GM21515 (cell line): ENCODE measurements around the gene SLC7A9.

Experiments
- ATAC-seq: cut with Tn5 transposase; IDR thresholded peaks from one replicate; pipeline ENCODE4 v1.9.1; 2021; ENCODE audit not compliant: unreplicated experiment

SLC7A9 gene

DNA sequence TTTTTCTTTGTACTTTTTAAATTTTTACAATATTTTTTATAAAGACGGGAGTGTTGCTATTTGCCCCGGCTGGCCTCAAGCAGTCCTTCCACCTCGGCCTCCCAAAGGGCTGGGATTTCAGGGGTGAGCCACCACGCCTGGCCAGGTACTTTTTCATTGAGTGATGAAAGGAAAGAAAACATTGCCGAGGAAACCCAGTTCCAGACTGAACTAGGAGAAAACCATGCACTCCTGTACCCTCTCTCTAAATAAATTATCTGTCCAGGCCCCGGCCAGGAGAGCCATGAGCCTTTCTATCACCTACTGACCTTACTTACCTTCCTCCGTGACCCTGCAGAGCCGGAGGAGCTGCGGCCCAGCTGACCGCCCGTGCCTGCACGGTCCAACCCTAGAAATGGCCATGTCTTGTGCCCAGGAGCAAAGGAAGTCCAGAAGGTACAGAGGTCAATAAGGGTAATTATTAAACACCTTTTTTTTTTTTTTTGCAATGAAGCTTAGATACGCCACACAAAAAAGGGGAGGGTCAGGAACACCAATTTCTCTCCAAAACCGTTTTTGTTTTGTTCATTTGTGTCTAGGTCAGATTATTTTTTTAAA lies at the start of gene SLC7A9:
SLC7A9 (minus strand) TSS at position 399 of the 597 bp plus-strand sequence. CDS start 1,233 bp downstream, outside the sequence.
- ATAC-seq, result no peak

DNA sequence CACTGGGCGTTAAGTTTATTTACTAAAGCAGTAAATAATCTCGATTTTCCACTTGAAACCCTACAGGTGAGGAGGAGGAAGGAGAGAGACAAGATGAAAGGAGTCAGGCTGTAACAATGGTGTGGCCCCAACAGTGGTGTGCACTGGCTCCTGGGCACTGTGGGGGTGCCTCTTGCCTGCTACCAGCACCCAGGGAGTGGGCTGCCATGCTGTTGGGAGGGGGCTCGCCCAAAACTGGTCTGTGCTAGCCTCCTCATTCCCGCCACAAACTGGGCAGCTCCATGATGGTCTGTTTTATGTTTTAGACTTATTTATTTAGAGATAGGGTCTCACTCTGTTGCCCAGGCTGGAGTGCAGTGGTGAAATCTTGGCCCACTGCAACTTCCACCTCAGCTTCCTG lies 49.8 kb upstream of the SLC7A9 start:
- ATAC-seq, result no peak

DNA sequence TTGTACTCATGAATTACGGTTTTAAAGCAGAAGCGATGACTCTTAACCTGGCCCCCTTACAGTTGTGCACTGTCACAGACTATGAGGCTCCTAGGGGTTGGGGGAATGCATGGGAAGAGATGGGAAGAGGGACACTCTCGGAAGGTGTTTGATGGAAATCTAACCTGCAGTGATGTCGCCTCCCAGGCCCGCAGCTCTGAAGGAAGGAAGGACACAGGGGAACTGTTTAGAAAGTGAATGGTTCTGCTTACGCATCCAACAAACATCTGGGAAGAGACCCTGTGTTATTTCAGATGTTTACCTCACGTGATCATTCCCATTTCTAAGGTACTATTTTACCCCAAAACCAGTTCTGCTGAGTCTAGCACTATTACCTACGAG lies 48.0 kb upstream of the SLC7A9 start:
- no peak for ATAC-seq

DNA sequence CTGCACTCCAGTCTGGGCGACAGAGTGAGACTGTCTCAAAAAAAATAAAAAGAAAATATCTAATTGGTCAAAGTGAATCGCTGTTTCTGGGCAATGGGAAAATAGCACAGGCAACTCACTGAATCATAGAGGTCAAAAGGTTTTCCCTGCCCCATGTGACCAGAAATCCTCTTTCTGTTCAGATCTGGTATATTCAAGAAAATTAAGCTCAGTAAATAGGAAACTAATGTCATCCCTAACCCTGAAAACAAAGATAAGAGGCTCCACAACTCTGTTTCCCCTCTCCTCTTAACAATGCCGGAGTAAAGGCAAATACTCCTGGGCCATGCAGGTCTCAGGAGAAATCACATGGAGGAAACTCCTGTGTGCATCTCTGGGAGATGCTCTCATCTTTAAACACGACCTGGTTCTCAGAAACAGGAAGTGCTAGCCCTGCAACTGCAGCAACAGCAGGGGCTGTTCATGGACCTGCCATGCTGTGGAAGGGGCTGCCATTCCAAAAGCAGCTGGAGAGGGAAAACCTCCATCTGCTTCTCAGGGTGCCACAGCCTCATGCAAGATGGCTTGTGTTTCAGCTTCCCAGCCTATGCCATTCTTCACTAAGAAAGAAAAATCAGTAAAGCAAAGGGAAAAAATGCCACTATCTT lies 47.5 kb upstream of the SLC7A9 start:
- ATAC-seq, result no peak

DNA sequence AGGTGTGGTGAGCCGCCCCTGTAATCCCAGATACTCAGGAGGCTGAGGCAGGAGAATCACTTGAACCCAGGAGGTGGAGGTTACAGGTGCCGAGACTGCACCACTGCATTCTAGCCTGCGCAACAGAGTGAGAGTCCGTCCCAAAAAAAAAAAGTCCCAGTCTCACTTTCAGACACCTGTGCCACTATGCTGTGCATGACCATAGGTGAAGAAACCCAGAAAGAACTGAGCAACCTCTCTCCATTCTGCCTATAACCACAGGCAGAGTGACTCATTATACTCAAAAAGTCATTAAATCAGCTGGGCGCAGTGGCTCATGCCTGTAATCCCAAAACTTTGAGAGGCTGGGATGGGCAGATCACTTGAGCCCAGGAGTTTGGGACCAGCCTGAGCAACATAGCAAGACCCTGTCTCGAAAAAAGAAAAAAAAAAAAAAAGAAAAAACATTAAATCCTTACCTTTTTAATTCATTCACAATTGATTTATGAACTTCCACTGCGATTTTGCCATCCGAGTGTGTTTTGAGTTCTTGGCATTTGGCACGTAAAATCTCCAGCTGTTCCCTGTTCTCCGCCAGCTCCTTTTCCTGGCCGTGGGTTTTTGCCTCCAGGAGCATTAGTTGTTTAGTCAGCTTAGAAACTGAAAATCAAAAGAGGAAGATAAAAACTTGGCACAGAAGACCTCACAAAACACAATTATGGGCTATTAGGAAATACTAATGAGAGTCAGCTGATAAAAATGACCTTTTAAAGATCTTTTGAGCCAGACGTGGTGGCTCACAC lies 45.5 kb upstream of the SLC7A9 start:
- ATAC-seq, result no peak

DNA sequence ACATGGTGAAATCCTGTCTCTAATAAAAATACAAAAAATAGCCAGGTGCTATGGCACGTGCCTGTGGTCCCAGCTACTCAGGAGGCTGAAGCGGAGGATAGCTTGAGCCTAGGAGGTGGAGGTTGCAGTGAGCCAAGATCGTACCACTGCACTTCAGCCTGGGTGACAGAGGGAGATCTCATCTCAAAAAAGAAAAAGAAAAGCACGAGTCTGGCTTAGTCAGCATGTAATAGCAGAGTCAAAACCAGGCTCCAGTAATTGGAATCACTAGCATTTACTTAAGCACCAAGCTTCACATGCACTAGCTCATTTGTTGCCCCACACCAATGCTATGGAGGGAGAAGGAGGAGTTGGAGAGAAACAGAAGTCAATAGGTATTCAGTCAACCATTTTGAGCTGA lies 41.9 kb upstream of the SLC7A9 start:
- no peak for ATAC-seq

DNA sequence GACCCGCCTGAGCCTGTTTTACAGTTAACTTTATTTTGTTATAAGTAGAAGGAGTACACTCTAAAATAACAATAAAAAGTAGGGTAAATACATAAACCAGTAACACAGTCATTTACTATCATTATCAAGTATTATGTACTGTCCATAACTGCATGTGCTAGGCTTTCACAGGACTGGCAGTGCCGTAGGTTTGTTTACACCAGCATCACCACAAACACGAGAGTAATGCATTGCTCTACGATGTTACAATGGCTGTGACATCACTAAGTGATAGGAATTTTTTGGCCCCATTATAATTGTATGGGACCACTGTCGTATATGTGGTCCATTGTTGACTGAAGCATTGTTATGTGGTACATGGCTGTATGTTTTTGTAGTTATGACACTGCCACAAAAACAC lies 41.3 kb upstream of the SLC7A9 start:
- no peak for ATAC-seq

DNA sequence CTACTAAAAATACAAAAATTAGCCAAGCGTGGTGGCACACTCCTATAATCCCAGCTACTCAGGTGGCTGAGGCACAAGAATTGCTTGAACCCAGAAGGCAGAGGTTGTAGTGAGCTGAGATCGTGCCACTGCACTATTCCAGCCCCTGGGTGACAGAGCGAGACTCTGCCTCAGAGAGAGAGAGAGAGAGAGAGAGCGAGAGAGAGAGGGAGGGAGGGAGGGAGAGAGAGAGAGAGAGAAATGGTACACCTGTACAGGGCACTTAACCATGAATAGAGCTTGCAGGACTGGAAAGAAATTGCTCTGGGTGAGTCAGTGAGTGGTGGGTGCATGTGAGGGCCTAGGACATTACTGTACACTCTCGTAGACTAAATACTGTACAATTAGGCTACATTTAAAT lies 40.5 kb upstream of the SLC7A9 start:
- no peak for ATAC-seq

DNA sequence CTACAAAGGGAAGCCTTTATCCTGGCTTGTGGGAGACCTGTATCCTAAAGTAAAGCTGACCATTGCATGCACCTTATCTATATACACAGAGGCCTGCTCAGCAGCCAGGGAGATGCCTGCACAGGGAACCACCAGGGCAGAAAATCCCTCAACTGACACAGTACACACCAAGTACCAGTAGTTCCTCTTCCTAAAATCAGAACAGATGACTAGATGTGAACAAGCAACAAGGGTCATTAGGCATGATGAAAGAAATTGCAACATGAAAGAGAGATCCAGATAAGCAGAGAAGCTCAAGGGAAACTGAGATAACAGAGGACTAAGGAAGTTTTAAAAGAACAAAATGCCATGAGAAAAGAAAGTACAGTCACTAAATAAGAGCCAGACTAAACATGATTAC lies 39.7 kb upstream of the SLC7A9 start:
- no peak for ATAC-seq

DNA sequence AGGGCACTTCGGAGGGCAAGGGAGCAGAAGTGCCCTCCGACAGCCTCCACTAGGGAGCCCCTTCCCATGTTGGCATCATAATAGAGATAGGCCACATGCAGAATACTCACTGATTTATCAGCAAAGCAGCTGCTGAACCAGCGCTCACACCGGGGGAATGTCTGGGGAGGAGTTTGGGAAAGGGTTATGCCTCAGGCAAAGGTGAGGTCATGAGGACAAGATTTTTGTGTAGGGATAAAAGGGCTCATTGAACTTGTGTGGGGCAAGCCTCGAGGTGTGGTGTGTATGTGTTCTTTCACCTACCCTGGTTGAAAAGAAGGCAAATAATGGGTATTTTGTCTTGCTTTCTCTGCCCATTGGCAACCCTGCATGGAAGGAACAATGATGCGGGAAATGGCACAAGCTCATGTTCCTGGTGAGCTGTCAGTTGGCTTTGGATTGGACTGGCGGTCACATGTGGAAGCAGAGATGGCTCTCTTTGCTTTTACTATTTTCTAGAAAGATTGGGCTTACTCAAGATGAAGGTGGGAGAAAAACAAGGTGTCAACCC lies 39.1 kb upstream of the SLC7A9 start:
- no peak for ATAC-seq

DNA sequence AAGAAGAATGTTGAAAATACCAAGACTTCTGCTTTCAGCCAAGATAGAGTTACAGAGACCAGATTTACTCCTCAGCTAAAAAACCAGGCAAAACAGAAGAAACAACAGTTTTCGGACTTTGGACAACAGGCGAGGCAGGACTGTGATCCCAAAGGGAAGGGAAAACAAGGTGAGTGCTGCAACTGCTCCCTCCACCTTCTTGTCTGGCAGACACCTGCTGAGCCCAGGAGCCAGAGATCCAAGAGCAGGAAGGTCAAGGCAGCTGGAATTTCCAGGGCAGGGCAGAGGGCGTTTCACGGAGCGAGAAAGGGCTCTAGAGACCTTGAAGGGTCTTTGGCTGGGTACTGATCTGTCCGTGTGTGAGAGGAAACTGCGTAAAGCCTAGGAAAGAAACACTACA lies 32.9 kb upstream of the SLC7A9 start:
- ATAC-seq, result no peak

DNA sequence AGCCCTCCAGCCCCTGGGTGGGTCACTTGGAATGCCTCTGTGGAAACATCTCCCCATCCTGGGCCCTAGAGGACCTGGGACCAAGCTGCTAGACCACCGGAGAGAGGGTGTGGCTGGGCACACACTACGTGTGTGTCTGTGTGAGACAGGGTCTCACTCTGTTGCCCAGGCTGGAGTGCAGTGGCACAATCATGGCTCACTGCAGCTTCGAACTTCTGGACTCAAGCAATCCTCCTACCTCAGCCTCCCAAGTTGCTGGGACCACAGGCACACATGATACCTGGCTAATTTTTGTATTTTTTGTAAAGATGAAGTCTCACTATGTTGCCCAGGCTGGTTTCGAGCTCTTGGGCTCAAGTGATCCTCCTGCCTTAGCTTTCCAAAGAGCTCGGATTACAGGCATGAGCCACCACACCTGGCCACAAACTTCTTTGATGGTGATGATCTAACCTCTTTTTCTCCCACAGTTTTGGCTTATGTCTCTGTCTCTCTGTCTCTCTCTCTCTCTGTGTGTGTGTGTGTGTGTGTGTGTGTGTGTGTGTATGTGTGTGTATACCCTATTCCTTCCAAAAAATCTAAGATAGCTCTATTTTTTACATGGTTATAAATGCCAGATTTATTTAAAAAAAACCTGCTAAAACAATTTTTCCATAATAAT lies 32.1 kb upstream of the SLC7A9 start:
- no peak for ATAC-seq

DNA sequence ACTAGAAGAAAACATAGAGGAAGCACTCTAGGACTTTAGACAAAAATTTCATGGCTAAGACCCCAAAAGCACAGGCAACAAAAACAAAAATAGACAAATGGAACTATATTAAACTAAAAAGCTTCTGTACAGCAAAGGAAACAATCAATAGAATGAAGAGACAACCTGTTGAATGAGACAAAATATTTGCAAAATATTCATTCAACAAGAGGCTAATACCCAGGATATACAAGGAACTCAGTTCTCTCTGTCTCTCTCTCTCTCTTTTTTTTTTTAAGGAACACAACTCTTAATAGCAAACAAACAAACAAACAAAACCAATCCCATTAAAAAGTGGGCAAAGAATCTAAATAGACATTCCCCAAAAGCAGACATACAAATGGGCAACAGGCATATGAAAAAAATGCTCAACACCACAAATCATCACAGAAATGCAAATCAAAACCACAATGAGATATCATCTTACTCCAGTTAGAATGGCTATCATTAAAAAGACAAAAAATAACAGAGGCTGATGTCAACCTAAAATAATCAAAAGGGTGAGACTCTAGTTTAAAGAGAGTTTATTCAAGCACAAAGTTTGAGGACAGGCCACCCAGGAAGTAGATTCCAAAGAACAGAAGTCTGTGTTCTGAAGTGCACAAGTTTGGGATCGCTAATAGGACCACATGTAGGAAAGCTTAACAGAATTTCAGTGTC lies 27.1 kb upstream of the SLC7A9 start:
- ATAC-seq, result no peak

DNA sequence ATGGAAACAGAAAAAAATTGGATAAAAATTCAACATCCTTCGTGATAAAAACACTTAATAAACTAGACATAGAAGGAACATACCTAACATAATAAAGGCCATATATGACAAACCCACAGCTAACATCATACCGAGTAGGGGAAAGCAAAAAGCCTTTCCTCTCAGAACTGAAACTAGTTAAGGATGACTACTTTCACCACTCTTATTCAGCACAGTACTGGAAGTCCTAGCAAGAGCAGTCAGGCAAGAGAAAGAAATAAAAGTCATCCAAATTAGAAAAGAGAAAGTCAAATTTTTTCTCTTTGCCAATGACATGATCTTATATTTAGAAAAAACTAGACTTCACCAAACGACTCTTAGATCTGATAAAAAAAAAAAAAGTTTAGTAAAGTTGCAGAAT lies 25.8 kb upstream of the SLC7A9 start:
- no peak for ATAC-seq

DNA sequence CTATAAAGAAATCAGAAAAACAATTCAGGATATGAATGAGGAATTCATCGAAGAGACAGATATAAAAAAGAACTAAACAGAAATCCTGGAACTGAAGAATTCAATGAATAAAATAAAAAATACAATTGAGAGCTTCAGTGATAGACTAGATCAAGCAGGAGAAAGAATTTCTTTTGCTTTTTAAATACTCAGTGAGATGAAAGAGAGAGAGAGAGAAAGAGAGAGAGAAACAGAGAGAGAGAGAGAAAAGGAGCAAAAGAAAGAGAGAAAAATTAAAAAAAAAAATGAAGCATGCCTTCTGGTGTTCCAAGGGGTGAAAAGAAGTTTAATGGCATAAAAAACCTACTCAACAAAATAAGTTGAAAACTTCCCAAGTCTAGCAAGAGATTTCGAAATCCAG lies 22.0 kb upstream of the SLC7A9 start:
- no peak for ATAC-seq

DNA sequence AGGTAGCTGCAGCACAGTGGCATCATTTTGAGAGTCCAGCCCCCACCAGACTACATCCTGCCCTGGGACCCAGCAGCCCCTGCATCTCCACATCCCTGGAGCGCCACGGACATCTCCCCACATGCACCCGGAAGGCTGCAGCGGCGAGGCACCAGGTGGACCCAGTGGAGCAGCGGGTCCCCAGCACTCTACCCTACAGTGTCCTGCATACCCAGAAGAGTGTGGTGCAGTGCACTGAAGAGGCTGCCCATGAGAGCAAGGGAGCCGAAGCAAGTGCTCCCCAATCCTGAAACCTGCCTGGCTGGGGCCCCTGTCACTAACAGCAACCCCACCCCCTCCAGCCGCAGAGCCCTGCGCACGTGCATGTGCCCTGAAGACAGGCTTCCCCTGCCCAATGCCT lies 21.3 kb upstream of the SLC7A9 start:
- no peak for ATAC-seq

DNA sequence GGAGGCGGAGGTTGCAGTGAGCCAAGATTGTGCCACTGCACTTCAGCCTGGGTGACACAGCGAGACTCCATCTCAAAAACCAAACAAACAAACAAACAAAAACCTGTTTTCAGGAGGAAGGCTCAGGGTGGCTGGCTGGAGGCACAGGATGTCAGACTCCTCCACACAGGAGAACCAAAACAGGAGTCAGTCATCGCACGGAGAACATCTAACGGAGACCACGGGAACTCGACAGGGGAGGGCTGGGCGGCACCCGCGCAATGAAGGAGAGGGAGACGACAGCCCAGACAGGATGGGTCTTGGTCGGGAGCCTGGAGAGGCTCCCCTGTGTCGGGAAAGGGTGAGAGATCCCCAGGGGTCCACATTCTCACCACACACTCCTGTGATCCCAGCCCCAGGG lies 20.8 kb upstream of the SLC7A9 start:
- no peak for ATAC-seq

DNA sequence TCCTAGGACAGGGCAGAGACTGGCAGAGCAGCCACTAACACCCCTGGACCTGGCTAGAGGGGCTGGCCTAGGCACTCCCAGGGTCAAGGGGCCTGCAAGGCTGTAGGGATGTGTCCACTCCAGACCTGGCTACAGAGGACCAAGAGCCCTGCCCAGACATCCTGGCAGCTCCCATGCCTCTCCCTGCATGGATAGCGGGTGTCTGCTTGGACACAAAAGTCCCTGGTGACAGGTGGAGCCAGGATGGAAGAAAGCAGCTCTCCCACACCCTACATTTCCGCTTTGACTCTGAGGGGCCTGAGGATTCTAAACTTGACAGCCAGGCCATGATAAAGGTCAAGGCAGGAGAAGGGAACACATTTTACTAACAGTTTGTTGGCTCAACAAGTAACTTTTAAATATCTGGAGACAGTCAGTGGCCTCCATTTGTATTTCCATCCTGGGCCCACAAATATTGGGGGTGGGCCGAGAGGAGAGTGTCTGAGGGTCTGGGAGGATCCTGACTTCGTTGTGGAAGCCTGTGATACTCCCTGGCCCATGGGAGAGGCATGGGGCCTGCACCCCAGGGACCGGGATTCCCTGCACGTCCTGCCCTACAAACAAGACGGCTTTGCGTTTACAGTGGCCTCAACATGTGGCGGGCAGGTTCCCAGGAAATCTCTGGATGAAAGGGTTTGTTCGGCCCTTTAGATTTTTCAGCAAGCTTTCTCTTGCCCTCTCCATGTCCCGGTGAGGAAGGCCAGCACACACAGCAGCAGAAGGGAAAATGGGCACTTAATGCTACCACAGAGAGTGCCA lies 19.8 kb upstream of the SLC7A9 start:
- no peak for ATAC-seq

DNA sequence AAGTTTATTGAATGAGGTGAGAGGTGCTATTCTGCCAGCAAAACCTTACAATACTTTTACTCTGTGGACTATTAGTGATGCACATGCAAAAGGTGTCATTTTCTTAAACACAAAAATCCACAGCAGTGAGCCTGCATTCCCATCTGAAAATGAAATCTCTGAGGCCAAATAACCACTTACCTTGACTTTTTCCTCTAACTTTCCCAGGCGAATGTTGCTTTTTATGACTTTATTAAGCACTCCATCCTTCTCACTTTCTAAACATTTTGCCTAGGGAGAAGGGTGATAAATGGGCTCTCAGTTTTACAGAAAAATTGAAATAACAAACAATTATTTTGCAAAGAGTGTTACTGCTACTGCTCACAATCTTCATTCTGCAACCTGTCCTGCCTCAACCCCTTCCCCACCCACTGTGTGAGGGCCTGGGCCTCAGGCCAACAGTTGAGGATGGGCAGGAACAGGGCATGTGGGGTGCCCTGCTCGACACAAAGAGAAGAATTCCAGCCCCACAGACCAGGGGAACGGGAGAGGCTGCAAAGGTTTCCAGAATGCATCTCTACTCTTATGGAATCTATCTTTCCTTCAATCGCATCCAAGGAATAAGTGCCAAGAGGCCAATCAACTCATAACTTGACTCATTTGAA lies 18.1 kb upstream of the SLC7A9 start:
- no peak for ATAC-seq

DNA sequence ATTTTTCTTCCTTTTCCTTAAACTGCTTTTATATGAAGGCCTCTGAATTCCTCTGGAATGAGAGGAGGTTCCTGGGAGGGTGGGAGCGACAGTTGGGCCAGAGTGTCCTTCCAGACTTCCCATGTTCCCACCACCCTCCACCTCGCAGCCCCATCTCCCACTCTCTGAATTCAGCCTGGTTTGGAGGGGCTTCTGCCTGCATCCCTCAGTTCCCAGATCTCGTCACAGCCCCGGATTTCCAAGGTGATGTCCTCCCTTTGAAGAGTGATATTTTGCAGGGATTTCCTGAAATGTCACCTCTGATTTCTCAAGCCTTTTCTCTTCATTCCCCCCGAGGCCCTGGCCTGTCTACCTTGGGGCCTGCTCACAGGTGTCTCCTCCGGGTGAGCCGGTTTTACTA lies 16.7 kb upstream of the SLC7A9 start:
- ATAC-seq, result no peak
